ENCODE results near the gene DUSP16.
A peak's percentile ranks its signal among the peaks of the same experiment; 100 is the strongest.
"Not testable (repeated sequence)": the region's sequence is repeated elsewhere in the genome, so short reads cannot be mapped to it uniquely, and the experiment has no call there.

The DUSP16 gene

GRCh38 chr12:12498210-12498609, 64.5 kb downstream of the DUSP16 start:
- no peak for DNase-seq (ENCODE audit: low read depth in 2 of 2)

GRCh38 chr12:12495536-12495935, 67.1 kb downstream of the DUSP16 start:
- no peak for DNase-seq (ENCODE audit: low read depth in 2 of 2)

GRCh38 chr12:12492547-12492946, 70.1 kb downstream of the DUSP16 start:
- DNase-seq (ENCODE audit: low read depth in 2 of 2) = no peak

DNA sequence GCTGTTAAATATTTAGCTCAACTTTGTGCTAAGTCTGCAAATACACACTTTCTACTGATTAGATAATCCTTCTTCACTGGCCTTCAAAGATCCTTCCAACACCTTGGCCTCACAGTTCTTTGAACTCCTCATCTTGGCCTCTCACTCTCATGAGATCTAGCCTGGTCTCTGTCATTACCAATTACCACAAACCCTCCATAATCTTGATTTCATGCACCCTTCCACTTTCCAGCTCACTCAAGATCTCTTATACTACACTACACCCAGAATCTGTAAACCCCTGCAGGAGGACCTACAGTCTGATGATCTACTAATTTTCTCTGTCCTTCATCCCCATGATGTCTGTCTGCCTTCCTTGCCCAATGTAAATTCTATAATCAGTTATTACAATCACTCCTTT, 71.1 kb downstream of the DUSP16 start:
- no peak for DNase-seq (ENCODE audit: low read depth in 2 of 2)

DNA sequence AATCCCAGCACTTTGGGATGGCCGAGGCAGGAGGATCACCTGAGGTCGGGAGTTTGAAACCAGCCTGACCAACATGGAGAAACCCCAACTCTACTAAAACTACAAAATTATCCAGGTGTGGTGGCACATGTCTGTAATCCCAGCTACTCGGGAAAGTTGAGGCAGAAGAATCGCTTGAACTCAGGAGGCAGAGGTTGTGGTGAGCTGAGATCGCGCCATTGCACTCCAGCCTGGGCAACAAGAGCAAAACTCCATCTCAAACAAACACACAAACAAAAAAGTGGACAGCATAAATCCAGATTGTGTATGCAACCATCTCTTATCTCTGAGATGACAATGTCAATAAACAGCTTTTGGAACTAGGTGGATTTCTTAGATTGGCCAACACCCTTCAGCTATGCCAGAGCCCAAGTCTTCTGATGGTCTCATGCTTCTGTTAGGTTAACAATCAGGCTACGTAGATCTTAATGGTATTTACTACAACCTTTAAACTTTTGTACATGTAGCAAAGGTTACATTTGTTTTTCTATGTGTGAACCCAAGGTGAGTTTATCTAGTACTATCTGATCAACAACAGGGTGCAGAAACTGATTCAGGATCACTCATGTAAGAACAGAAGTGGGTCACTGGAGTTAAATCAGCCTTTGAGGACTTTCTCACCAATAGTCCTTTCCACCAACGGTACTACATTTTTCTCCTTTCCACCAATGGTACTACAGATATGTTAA, 73.7 kb downstream of the DUSP16 start:
- DNase-seq (ENCODE audit: low read depth in 2 of 2) = no peak

DNA sequence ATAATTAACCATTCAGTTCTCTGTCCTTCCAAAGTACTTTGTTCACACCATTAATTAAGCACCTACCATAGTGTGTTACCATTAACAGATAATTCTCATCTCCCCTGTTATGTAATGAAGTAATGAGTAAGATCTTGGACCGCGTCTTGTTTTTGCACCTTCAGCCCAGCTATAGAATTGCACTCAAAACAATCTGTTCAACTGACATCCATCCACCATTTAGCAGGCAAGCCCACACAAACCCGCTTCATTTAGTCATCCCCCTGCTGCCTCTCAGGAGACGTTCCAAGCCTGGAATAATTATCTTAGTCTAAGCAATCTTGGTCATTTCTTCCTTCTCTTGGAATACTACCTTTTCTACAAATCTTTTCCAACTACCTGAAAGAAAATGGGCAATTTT, 74.4 kb downstream of the DUSP16 start:
- no peak for DNase-seq (ENCODE audit: low read depth in 2 of 2)

DNA sequence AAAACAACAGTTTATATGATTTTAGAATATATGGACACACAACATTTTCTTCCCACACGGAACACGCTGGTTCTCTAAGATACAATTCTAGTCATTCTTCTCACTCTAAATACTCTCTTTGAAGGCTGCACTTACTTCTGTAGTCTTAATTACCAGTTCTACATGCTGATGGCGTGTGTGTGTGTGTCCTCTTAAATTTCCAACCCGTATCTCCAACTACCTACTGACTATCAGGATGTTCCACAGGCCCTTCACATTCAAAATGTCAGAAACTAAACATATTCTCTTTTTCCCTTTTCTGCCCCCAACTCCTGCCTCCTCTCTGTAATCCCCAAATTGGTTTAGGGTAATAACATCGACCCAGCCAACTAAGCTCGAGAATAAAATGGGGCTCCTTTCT, 75.2 kb downstream of the DUSP16 start:
- no peak for DNase-seq (ENCODE audit: low read depth in 2 of 2)

GRCh38 chr12:12486661-12487240, 75.9 kb downstream of the DUSP16 start:
- no peak for DNase-seq (ENCODE audit: low read depth in 2 of 2)

GRCh38 chr12:12483438-12483837, 79.2 kb downstream of the DUSP16 start:
- no peak for DNase-seq (ENCODE audit: low read depth in 2 of 2)

DNA sequence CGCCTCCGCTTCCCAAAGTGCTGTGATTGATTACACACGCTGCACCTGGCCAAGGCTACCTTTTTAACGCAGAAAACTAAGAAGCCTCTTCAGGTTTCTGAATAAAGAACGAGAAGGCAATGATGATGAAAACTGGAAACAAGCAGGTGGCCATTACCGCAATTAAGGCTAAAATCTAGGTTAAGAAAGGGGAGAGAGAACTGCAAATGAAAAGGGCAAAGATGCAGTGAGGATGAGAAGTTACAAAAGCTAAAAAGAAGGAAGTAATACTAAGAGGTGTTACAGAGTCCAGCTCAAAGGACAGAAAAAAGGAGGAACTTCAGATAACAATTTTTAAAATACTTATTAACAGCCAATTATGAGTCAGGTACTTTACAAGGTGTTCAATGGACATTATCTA, 79.7 kb downstream of the DUSP16 start:
- no peak for DNase-seq (ENCODE audit: low read depth in 2 of 2)

DNA sequence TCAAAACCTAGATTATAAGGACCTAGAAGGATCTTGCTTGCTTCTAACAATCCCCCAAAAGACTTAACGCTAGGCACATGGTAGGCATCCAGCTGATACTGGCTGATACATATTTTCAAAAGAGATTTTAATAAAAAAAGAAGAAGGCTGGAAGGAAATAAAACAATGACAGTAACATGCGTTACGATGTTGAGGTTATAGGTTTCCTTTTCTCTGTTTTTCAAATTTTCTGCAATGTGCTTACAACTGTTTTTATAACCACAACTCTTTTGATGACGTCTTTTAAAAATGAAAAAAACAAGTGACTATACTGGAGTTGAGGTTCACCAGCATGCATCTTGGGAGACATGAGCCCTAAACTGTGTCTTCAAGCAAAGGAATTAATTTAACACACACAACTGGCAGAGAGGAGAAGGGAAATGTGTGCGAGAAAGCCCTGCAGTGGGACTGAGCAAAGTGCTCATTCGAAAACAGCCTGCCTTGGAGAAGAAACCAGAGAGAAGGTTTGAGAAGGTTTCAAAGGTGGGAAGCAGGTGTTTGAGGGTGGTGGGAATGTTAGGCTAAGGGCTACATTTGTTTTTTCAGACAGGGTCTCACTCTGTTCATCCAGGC, 80.4 kb downstream of the DUSP16 start:
- no peak for DNase-seq (ENCODE audit: low read depth in 2 of 2)

- DNase-seq (ENCODE audit: low read depth in 2 of 2) = no peak
Observed at GRCh38 chr12:12481631-12482030, 81.0 kb downstream of the DUSP16 start.

GRCh38 chr12:12480074-12480473, 82.6 kb downstream of the DUSP16 start:
- no peak for DNase-seq (ENCODE audit: low read depth in 2 of 2)

DNA sequence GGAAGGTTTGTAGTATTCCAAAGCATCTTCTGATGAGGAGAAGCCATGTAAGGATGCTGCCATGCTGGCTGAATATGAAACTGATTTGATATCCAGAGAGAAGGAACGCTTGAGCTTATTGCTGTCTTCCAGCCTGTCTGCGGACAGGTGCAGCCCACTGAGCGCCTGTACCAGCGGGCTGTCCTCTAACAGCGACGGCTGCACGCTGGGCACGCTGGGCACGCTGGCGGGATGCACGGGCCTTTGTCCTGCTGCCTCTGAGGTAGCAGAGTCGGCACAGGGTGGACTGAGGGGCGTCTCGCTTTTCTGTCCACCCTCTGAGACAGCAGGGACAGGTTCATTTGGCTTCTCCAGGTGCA, 85.2 kb downstream of the DUSP16 start:
- no peak for DNase-seq (ENCODE audit: low read depth in 2 of 2)

DNA sequence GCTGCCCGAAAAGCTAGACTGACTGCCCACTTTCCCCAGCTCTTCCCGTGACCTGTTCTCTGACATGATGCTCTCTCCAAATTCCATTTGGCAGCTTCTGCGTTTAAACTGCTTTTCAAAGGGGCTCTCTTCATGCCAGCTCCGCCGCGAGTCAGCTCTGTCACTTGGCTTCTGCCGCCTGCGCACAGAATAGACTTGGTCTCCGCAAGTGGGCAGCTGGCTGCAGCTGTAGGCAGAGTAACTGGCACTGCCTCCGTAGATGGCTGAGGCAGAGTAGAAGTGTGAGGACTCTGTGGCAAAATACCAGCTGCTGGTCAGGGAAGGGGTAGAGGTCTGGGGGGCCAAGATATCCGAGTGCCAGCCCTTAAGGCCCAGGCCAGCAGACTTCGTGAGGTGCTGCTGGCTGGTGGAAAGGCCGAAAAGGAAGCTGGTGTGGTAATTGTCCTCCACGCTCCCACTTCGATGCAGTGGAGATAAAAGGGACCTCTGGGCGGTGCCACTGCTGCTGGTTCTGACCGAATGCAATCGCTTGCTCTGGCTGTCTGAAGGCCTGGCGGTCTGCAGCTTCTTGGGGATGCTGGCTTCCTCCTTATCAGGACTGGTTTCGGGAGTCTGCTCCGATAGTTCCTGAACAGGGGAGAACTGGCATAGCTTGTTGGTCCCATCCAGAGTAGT, 85.7 kb downstream of the DUSP16 start:
- no peak for DNase-seq (ENCODE audit: low read depth in 2 of 2)

DNA sequence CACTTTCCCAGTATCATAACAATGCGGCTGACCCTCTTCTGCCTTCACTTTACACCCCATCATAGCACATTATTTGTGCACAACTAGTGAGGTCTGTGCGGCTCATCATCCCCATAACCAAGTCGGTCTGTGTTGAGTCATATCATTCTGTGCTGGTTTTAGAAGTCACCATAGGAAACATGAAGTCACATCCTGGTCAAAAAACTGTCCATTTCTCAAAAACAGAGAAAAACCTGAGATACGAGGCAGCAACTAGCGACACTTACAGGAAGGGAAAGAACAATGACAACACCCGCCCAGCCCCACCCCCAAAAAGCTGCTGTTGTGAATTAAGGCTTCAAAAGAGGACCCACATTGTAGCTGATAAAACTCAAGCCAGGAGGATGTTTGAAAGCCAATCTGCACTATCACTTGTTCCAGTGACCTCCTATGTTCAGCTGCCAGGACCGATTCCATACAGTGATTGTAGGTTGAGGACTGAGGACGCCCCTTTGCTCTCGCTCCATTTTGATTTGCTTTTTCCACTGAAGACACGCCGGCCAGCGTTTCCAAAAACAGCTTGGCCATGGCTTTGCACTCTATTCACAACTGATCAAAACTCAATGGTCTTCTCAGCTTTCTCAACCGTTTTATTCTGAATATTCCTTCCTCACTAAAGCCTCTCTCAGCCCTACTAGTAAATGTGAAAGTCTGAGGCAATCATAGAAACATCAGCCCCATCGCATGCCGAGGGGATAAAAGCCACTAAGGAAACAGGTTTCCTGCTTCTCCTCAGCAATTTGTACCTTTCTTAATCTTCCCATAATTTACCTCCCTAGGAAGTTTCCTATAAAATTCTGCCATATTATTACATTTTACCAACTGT, 87.5 kb downstream of the DUSP16 start:
- DNase-seq (ENCODE audit: low read depth in 2 of 2) = peak in 1 of 2 donors; percentile 24

- no peak for DNase-seq (ENCODE audit: low read depth in 2 of 2)
Observed at GRCh38 chr12:12474471-12474928, 88.2 kb downstream of the DUSP16 start.

DNA sequence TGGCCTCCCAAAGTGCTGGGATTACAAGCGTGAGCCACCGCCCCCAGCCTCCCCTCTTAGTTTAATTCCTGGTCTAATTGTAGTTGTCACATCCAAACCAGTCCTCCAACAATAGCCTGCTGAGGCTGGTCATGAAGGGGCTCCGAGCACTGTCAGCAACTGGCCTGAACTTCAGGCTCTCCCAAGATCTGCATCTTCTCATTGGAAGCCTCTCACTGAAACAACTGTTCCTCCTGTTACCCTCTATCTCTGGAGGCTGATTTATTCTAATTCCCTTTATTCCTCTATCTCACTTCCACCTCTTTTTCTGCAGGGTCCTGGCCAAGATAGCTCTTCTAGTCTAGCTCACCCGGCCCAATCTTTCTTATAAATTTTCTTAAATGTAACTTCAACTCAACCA, 89.4 kb downstream of the DUSP16 start:
- DNase-seq (ENCODE audit: low read depth in 2 of 2) = no peak

DNA sequence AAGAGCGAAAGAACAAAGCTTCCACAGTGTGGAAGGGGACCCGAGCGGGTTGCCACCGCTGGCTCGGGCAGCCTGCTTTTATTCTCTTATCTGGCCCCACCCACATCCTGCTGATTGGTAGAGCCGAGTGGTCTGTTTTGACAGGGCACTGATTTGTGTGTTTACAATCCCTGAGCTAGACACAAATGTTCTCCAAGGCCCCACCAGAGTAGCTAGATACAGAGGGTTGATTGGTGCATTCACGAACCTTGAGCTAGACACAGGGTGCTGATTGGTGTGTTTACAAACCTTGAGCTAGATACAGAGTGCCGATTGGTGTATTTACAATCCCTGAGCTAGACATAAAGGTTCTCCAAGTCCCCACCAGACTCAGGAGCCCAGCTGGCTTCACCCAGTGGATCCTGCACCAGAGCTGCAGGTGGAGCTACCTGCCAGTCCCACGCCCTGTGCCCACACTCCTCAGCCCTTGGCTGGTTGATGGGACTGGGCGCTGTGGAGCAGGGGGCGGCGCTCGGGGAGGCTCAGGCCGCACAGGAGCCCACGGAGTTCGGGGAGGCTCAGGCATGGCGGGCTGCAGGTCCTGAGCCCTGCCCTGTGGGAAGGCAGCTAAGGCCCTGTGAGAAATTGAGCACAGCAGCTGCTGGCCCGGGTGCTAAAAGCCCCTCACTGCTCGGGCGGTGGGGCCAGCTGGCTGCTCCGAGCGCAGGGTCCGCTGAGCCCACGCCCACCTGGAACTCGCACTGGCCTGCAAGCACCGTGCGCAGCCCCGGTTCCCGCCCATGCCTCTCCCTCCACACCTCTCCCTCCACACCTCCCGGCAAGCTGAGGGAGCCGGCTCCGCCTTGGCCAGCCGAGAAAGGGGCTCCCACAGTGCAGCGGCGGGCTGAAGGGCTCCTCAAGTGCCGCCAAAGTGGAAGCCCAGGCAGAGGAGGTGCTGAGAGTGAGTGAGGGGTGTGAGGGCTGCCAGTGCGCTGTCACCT, 90.4 kb downstream of the DUSP16 start:
- not testable (repeated sequence) for DNase-seq (ENCODE audit: low read depth in 2 of 2)

GRCh38 chr12:12470751-12471306, 91.8 kb downstream of the DUSP16 start:
- DNase-seq (ENCODE audit: low read depth in 2 of 2) = no peak
